H1 (cell line): ENCODE measurements around the gene AOPEP. TPM values are rescaled to one million over a fixed set of nuclear protein-coding genes. Genes with fewer than 3 reads are reported as not detected.

Source experiments
- CTCF ChIA-PET: fragments of 300-600 bp; sonication (Branson Sonifier 250); formaldehyde crosslinking; loops from one replicate; lab custom pipeline; 2021; ENCODE audit not compliant: partially characterized antibody; lab: Charles Lee
- POLR2A ChIA-PET: fragments of 300-600 bp; sonication (Branson Sonifier 250); formaldehyde crosslinking; loops from one replicate; lab custom pipeline; 2021; ENCODE audit warnings: inconsistent platforms; ENCODE audit not compliant: partially characterized antibody; lab: Charles Lee
- DNase-seq, 2 experiments: peaks; one replicate each; pipeline versions ENCODE4 v3.0.0 to v3.0.0-alpha.2; 2010 to 2022; ENCODE audit warnings: low spot score in 2 of 2, low read depth in 1 of 2, mixed read lengths in 1 of 2
- FAIRE-seq: peaks from 2 replicates; lab custom pipeline; 2011; peaks lifted over from hg19 to GRCh38; lab: Jason Lieb, UNC
- H2AFZ ChIP-seq: 2 replicates; pipeline ENCODE4 v1.8.1; 2012; ENCODE audit warnings: low read length, inconsistent platforms
- H2AK5ac ChIP-seq: 2 replicates; pipeline ENCODE4 v1.6.1; 2013; ENCODE audit warnings: low read depth, low read length
- H2BK120ac ChIP-seq: replicated peaks from 2 replicates; pipeline ENCODE3; 2013; ENCODE audit warnings: low read depth, low read length, inconsistent platforms
- H2BK12ac ChIP-seq: 2 replicates; pipeline ENCODE4 v1.6.1; 2013; ENCODE audit warnings: low read depth, low read length
- H2BK15ac ChIP-seq: 2 replicates; pipeline ENCODE4 v1.6.1; 2013; ENCODE audit warnings: low read length
- H2BK20ac ChIP-seq: 2 replicates; pipeline ENCODE4 v1.6.1; 2013; ENCODE audit warnings: low read length
- H2BK5ac ChIP-seq: 2 replicates; pipeline ENCODE4 v1.6.1; 2013; ENCODE audit warnings: low read depth, low read length
- H3K14ac ChIP-seq: 2 replicates; pipeline ENCODE4 v1.6.1; 2013; ENCODE audit warnings: inconsistent platforms; ENCODE audit not compliant: insufficient read length
- H3K18ac ChIP-seq: 2 replicates; pipeline ENCODE4 v1.6.1; 2013; ENCODE audit warnings: low read length; ENCODE audit errors: extremely low read depth
- H3K23ac ChIP-seq: 2 replicates; pipeline ENCODE4 v1.6.1; 2013; ENCODE audit warnings: inconsistent platforms; ENCODE audit not compliant: insufficient read length
- H3K23me2 ChIP-seq: 2 replicates; pipeline ENCODE4 v1.6.1; 2013; ENCODE audit warnings: low read depth, low read length
- H3K27ac ChIP-seq: 2 replicates; pipeline ENCODE4 v1.6.1; 2011; ENCODE audit warnings: low read depth, low read length, inconsistent platforms
- H3K27me3 ChIP-seq, 4 experiments: replicated peaks in 1 of 4; 1 replicate in 1 of 4; 2 replicates in 3 of 4; pipeline versions ENCODE4 v1.6.1 to v1.8.1; 2011 to 2013; ENCODE audit warnings: low read length in 3 of 4, mild to moderate bottlenecking in 3 of 4, inconsistent platforms in 2 of 4, mixed read lengths in 2 of 4, moderate library complexity in 1 of 4; ENCODE audit not compliant: control insufficient read depth in 3 of 4, insufficient read depth in 3 of 4; ENCODE audit errors: extremely low read depth in 1 of 4
- H3K36me3 ChIP-seq, 4 experiments: 2 replicates each; pipeline versions ENCODE4 v1.6.1 to v1.8.1; 2011 to 2013; ENCODE audit warnings: mild to moderate bottlenecking in 4 of 4, low read length in 3 of 4, moderate library complexity in 2 of 4, control low read depth in 1 of 4, inconsistent platforms in 1 of 4; ENCODE audit not compliant: insufficient read depth in 4 of 4, control insufficient read depth in 2 of 4
- H3K4ac ChIP-seq: replicated peaks from 2 replicates; pipeline ENCODE3; 2013; ENCODE audit warnings: low read length, low read depth, mixed read lengths, inconsistent platforms; ENCODE audit not compliant: insufficient read length
- H3K4me1 ChIP-seq, 4 experiments: replicated peaks in 1 of 4; 1 replicate in 1 of 4; 2 replicates in 3 of 4; pipeline versions ENCODE4 v1.6.1 to v1.8.1; 2011 to 2013; ENCODE audit warnings: low read length in 3 of 4, inconsistent platforms in 2 of 4, mixed read lengths in 1 of 4; ENCODE audit not compliant: insufficient read depth in 4 of 4, control insufficient read depth in 3 of 4
- H3K4me2 ChIP-seq, 2 experiments: 2 replicates each; pipeline versions ENCODE4 v1.6.1 to v1.8.1; 2011 to 2013; ENCODE audit warnings: low read depth in 2 of 2, low read length in 2 of 2, control low read depth in 1 of 2, inconsistent platforms in 1 of 2, mild to moderate bottlenecking in 1 of 2; ENCODE audit not compliant: insufficient read depth in 1 of 2
- H3K4me3 ChIP-seq, 4 experiments: fragments of 200-600, 300-600 bp in 1 of 4; sonication (generic), shearing (Covaris generic), sonication (Bioruptor Twin) in 1 of 4; 2 replicates each; pipeline versions ENCODE4 v1.5.1 to v1.8.1; 2011 to 2016; ENCODE audit warnings: low read length in 4 of 4, low read depth in 3 of 4, control low read depth in 2 of 4, inconsistent platforms in 2 of 4, mild to moderate bottlenecking in 2 of 4, mixed read lengths in 1 of 4, moderate library complexity in 1 of 4; ENCODE audit not compliant: insufficient read depth in 2 of 4; ENCODE audit errors: extremely low read depth in 1 of 4
- H3K56ac ChIP-seq: replicated peaks from 2 replicates; pipeline ENCODE3; 2013; ENCODE audit warnings: low read depth, mild to moderate bottlenecking, mixed read lengths, low read length, inconsistent platforms; ENCODE audit not compliant: insufficient read length
- H3K79me1 ChIP-seq: 2 replicates; pipeline ENCODE4 v1.6.1; 2013; ENCODE audit warnings: low read depth, low read length, control low read depth
- H3K79me2 ChIP-seq, 2 experiments: 2 replicates each; pipeline versions ENCODE4 v1.6.1 to v1.8.1; 2012 to 2013; ENCODE audit warnings: low read length in 2 of 2, mild to moderate bottlenecking in 2 of 2, inconsistent platforms in 1 of 2; ENCODE audit not compliant: insufficient read depth in 2 of 2, control insufficient read depth in 1 of 2
- H3K9ac ChIP-seq, 4 experiments: replicated peaks in 1 of 4; 1 replicate in 1 of 4; 2 replicates in 3 of 4; pipeline versions ENCODE4 v1.6.1 to v1.8.1; 2011 to 2013; ENCODE audit warnings: low read depth in 3 of 4, low read length in 3 of 4, control low read depth in 2 of 4, mild to moderate bottlenecking in 2 of 4, moderate library complexity in 2 of 4, inconsistent platforms in 1 of 4; ENCODE audit errors: extremely low read depth in 1 of 4
- H3K9me3 ChIP-seq, 2 experiments: 2 replicates each; pipeline versions ENCODE4 v1.6.1 to v1.8.1; 2012 to 2013; ENCODE audit warnings: mild to moderate bottlenecking in 2 of 2, moderate library complexity in 2 of 2, control low read depth in 1 of 2, inconsistent platforms in 1 of 2, low read depth in 1 of 2, low read length in 1 of 2, mixed read lengths in 1 of 2; ENCODE audit not compliant: insufficient read depth in 2 of 2
- H4K20me1 ChIP-seq, 2 experiments: replicated peaks in 1 of 2; 2 replicates each; pipeline versions ENCODE3 to v1.8.1; 2011 to 2013; ENCODE audit warnings: inconsistent platforms in 2 of 2, low read length in 2 of 2, mild to moderate bottlenecking in 1 of 2; ENCODE audit not compliant: insufficient read depth in 2 of 2, control insufficient read depth in 1 of 2
- H4K5ac ChIP-seq: 2 replicates; pipeline ENCODE4 v1.6.1; 2013; ENCODE audit warnings: low read length, low read depth, mixed read lengths, inconsistent platforms; ENCODE audit not compliant: insufficient read length
- H4K8ac ChIP-seq: 2 replicates; pipeline ENCODE4 v1.8.0; 2013; ENCODE audit warnings: mild to moderate bottlenecking, moderate library complexity, low read length, inconsistent platforms; ENCODE audit not compliant: insufficient read depth; ENCODE audit errors: extremely low read depth
- H4K91ac ChIP-seq: replicated peaks from 2 replicates; pipeline ENCODE3; 2013; ENCODE audit warnings: low read length, mixed read lengths, inconsistent platforms; ENCODE audit not compliant: insufficient read length
- EP300 ChIP-seq, 2 experiments: IDR thresholded peaks; 1 replicate in 1 of 2; 2 replicates in 1 of 2; pipeline ENCODE4 v1.6.1; 2011 to 2012; ENCODE audit warnings: low read depth in 2 of 2, low read length in 2 of 2, mild to moderate bottlenecking in 2 of 2, borderline replicate concordance in 1 of 2, inconsistent platforms in 1 of 2, moderate library complexity in 1 of 2
- RFX5 ChIP-seq: IDR thresholded peaks from 2 replicates; pipeline ENCODE4 v1.6.1; 2011; ENCODE audit warnings: low read depth, low read length, improper control_type of control experiment, borderline replicate concordance
- TCF12 ChIP-seq: IDR thresholded peaks from 2 replicates; pipeline ENCODE4 v1.6.1; 2011; ENCODE audit warnings: low read depth, mild to moderate bottlenecking, low read length
- WGBS, 2 experiments: shearing (Covaris generic) in 1 of 2; methylation state at CpG; one replicate each; pipeline versions ENCODE4 v1.1.6 to v1.1.7; 2013 to 2015; ENCODE audit warnings: low lambda C conversion rate in 2 of 2, mixed read lengths in 2 of 2, inconsistent platforms in 1 of 2, low coverage in 1 of 2, missing lambda C conversion rate in 1 of 2; ENCODE audit not compliant: insufficient replicate concordance in 2 of 2, insufficient coverage in 1 of 2, insufficient read length in 1 of 2; ENCODE audit errors: extremely low coverage in 1 of 2, missing lambda C conversion rate in 1 of 2; 5-methylcytosine and 5-hydroxymethylcytosine counted together
- polyA plus RNA-seq, 7 experiments: library from polyadenylated mRNA; depleted of rRNA in 3 of 7; stranded (reverse) in 5 of 7; unstranded in 2 of 7; fragments of >200 nt in 5 of 7; fragments of 200-250 nt in 2 of 7; gene quantifications; 1 replicate in 5 of 7; 2 replicates in 1 of 7; 4 replicates in 1 of 7; pipeline versions ENCODE4 v1.2.1 to v1.2.3, GENCODE V29; 2011 to 2013; ENCODE audit warnings: missing spikeins in 2 of 7, mixed read lengths in 2 of 7
- total RNA-seq: library from RNA; stranded (reverse); fragmentation: NEBNext Ultra II Directional; extraction: Animal tissue kit (Norgen Biotek cat#: 25700); gene quantifications from 2 replicates; pipeline ENCODE4 v1.2.1, GENCODE V29; 2021
- TF ChIP-seq, protein P1 (sequence below): IDR thresholded peaks from 2 replicates; pipeline ENCODE4 v1.6.1; 2011; ENCODE audit warnings: low read depth, mild to moderate bottlenecking, low read length; ENCODE audit not compliant: insufficient read depth

Gene AOPEP
- total and polyA plus RNA-seq, 2 of the 8 experiments (the other 6 are each of a cell fraction or from before 2014, with no cell fraction given) = 6.1 to 14.3 TPM

DNA sequence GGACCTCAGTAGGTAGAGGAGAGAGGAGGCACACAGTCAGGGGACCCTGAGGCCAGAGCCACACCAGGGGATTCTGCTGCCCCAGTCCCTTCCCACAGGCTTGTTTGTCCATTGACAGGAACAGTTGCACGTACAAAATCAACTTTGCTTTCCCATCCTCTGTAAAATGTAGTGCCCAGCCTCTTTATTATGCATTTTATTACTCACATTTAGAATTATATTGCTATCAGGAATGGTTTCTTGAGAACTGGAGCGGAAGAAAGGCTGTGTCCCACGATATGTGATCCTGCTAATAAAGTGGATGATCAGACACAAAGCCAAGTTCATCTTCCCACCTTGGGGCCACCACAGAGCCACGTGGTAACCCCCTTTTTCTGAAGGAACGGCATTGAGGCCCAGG, 313.6 kb downstream of the AOPEP start:
- peaks cover 1 to 3% of the 10 kb centered on the region in 2 experiments for H4K20me1 ChIP-seq
- no peak overlapping the region for H3K23ac ChIP-seq
- H3K4me3 ChIP-seq = no peak overlapping the region
- no peak overlapping the region for H4K5ac ChIP-seq
- WGBS, 2 experiments = 88% methylated on average over 5 of the region's 5 CpGs; no CpG with 5 or more reads in 1 of the 2 experiments
- no peaks in the 10 kb centered on the region; the same call in 1 of the 2 replicates for H3K79me1 ChIP-seq
- FAIRE-seq (no peak), DNase-seq (no peak)
- no peak overlapping the region for H2BK12ac ChIP-seq
- no peak overlapping the region for H4K8ac ChIP-seq
- H3K27me3 ChIP-seq = peaks cover 0 to 3% (median under 1%) of the 10 kb centered on the region in 4 experiments; a peak in 5 of 7 replicates
- POLR2A ChIA-PET = no interaction called here
- no peak overlapping the region for H4K91ac ChIP-seq
- CTCF ChIA-PET = interaction anchor here (1.2 kb wide), 1 partner anchor 33 kb away, joined by 3 read pairs; no protein-coding TSS in a partner anchor
- H3K36me3 ChIP-seq = no peaks in the 10 kb centered on the region
- TF ChIP-seq RFX5 = no peak
- TF ChIP-seq TCF12 = no peak
- TF ChIP-seq EP300 (IDR thresholded peaks at IDR 0.05; ENCODE audit: borderline replicate concordance in 1 of 2, low read depth in 2 of 2, low read length in 2 of 2) = no peak
- TF ChIP-seq, protein P1, sequence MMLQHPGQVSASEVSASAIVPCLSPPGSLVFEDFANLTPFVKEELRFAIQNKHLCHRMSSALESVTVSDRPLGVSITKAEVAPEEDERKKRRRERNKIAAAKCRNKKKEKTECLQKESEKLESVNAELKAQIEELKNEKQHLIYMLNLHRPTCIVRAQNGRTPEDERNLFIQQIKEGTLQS = no peak
- H3K79me2 ChIP-seq = no peaks in the 10 kb centered on the region
- H3K9me3 ChIP-seq = no peaks in the 10 kb centered on the region
- H2AFZ ChIP-seq = no peak overlapping the region
- no peak overlapping the region for H2BK5ac ChIP-seq
- no peak overlapping the region for H3K56ac ChIP-seq
- no peak overlapping the region for H3K14ac ChIP-seq
- no peak overlapping the region for H2BK120ac ChIP-seq
- H3K4me2 ChIP-seq = no peak overlapping the region
- H3K18ac ChIP-seq = no peak overlapping the region
- H2BK20ac ChIP-seq = no peak overlapping the region
- peaks cover 2% of the 10 kb centered on the region for H3K23me2 ChIP-seq
- H3K27ac ChIP-seq = no peak overlapping the region
- H2AK5ac ChIP-seq = no peak overlapping the region
- no peak overlapping the region for H2BK15ac ChIP-seq
- H3K4ac ChIP-seq = no peak overlapping the region
- peaks cover 4 to 9% (median 5%) of the 10 kb centered on the region in 4 experiments for H3K4me1 ChIP-seq
- no peak overlapping the region for H3K9ac ChIP-seq
